HepG2 (cell line): ENCODE data around the gene TBX6. TPM values are rescaled to one million over a fixed set of nuclear protein-coding genes. Genes with fewer than 3 reads are reported as not detected.
A peak's percentile ranks its signal among the peaks of the same experiment; 100 is the strongest.

ENCODE experiments used
- AHR ChIP-seq: IDR thresholded peaks from 2 replicates; pipeline ENCODE4 v1.6.1; 2018; ENCODE audit warnings: missing genetic modification reagents, missing compliant biosample characterization
- HINFP ChIP-seq: sonication (generic); formaldehyde crosslinking; IDR thresholded peaks from 2 replicates; pipeline ENCODE4 v1.4.0; 2020; ENCODE audit warnings: low read depth, mild to moderate bottlenecking, missing genetic modification reagents
- MAF1 ChIP-seq: sonication (generic); formaldehyde crosslinking; IDR thresholded peaks from 2 replicates; pipeline ENCODE4 v1.5.0; 2020; ENCODE audit warnings: missing genetic modification reagents, borderline replicate concordance
- PHF20 ChIP-seq: sonication (generic); formaldehyde crosslinking; IDR thresholded peaks from 2 replicates; pipeline ENCODE4 v1.5.0; 2020; ENCODE audit warnings: mild to moderate bottlenecking, missing genetic modification reagents
- SAFB2 ChIP-seq: sonication (generic); formaldehyde crosslinking; IDR thresholded peaks from 2 replicates; pipeline ENCODE4 v1.5.1; 2020; ENCODE audit warnings: missing genetic modification reagents, low read depth, mild to moderate bottlenecking, borderline replicate concordance
- TP53 ChIP-seq: sonication (generic); formaldehyde crosslinking; conservative IDR thresholded peaks from 2 replicates; pipeline ENCODE4 v1.4.0; 2020; ENCODE audit warnings: missing genetic modification reagents
- ZNF407 ChIP-seq: sonication (generic); formaldehyde crosslinking; IDR thresholded peaks from one replicate; pipeline ENCODE4 v1.5.1; 2020; ENCODE audit warnings: mild to moderate bottlenecking, missing genetic modification reagents; ENCODE audit errors: not compliant biosample characterization
- ZNF609 ChIP-seq: sonication (generic); formaldehyde crosslinking; IDR thresholded peaks from 2 replicates; pipeline ENCODE4 v1.4.0; 2020; ENCODE audit warnings: mild to moderate bottlenecking, missing genetic modification reagents, borderline replicate concordance
- ZNF724P ChIP-seq: sonication (generic); formaldehyde crosslinking; IDR thresholded peaks from 2 replicates; pipeline ENCODE4 v1.8.0; 2022; ENCODE audit warnings: missing genetic modification reagents, borderline replicate concordance
- ZNF768 ChIP-seq: sonication (generic); formaldehyde crosslinking; IDR thresholded peaks from 2 replicates; pipeline ENCODE4 v1.4.0; 2020; ENCODE audit warnings: missing genetic modification reagents
- polyA plus RNA-seq, 8 experiments: library from polyadenylated mRNA; depleted of rRNA in 3 of 8; stranded (reverse) in 7 of 8; unstranded in 1 of 8; fragments of >200 nt; fragmentation: Illumina TruSeq in 4 of 8; extraction: Trizol in 4 of 8; gene quantifications; 2 replicates each; pipeline versions ENCODE4 v1.2.1 to v1.2.3, GENCODE V29; 2011 to 2016; ENCODE audit warnings: low read depth in 4 of 8, missing spikeins in 1 of 8, mixed read lengths in 1 of 8; ENCODE audit not compliant: insufficient read depth in 1 of 8
- total RNA-seq, 5 experiments: library from RNA; depleted of rRNA; stranded (reverse); fragments of >200 nt; fragmentation: Illumina TruSeq; extraction: Trizol; gene quantifications; 2 replicates each; pipeline ENCODE4 v1.2.3, GENCODE V29; 2016; ENCODE audit warnings: low read depth in 1 of 5
- TF ChIP-seq, protein P1 (sequence below): sonication (generic); formaldehyde crosslinking; IDR thresholded peaks from 2 replicates; pipeline ENCODE4 v1.5.1; 2020; ENCODE audit warnings: mild to moderate bottlenecking, moderate library complexity, missing genetic modification reagents

The TBX6 gene
- total and polyA plus RNA-seq, 2 of the 13 experiments (the other 11 are each of a cell fraction or from before 2014, with no cell fraction given), result 0.24 to 0.42 TPM

GRCh38 chr16:30088832-30089624 lies 2.7 kb downstream of the TBX6 start (continued):
- TF ChIP-seq ZNF407 (CRISPR knock-in tag), result peak; percentile 77
- no peak for TF ChIP-seq ZNF609 (CRISPR knock-in tag)
- TF ChIP-seq, protein P1, sequence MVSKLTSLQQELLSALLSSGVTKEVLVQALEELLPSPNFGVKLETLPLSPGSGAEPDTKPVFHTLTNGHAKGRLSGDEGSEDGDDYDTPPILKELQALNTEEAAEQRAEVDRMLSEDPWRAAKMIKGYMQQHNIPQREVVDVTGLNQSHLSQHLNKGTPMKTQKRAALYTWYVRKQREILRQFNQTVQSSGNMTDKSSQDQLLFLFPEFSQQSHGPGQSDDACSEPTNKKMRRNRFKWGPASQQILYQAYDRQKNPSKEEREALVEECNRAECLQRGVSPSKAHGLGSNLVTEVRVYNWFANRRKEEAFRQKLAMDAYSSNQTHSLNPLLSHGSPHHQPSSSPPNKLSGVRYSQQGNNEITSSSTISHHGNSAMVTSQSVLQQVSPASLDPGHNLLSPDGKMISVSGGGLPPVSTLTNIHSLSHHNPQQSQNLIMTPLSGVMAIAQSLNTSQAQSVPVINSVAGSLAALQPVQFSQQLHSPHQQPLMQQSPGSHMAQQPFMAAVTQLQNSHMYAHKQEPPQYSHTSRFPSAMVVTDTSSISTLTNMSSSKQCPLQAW, result peak; percentile 35; the same call in 1 of the 2 replicates
- peak; percentile 61; the same call in 1 of the 2 replicates for TF ChIP-seq ZNF768 (CRISPR knock-in tag)
- no peak for TF ChIP-seq MAF1
- no peak for TF ChIP-seq HINFP (CRISPR knock-in tag)
- TF ChIP-seq TP53 (CRISPR knock-in tag), result no peak
- TF ChIP-seq SAFB2 (CRISPR knock-in tag), result no peak
- no peak for TF ChIP-seq AHR (CRISPR knock-in tag)
- TF ChIP-seq ZNF724P (CRISPR knock-in tag), result no peak
- 0 out of 2 replicates have a peak, but pooled peaks have one; percentile 26 for TF ChIP-seq PHF20 (CRISPR knock-in tag)
